IPS-18c (cell line): ENCODE results near the gene STARD5.

Experiments used
- H3K4me3 ChIP-seq: 2 replicates; pipeline ENCODE4 v1.7.0; 2013; ENCODE audit warnings: low read depth, mild to moderate bottlenecking, low read length, moderate library complexity; ENCODE audit not compliant: insufficient read depth
- H3K9me3 ChIP-seq: one replicate; pipeline ENCODE4 v1.6.1; 2013; ENCODE audit warnings: mild to moderate bottlenecking, low read length, moderate library complexity; ENCODE audit not compliant: control insufficient read depth, insufficient read depth

Gene STARD5

DNA sequence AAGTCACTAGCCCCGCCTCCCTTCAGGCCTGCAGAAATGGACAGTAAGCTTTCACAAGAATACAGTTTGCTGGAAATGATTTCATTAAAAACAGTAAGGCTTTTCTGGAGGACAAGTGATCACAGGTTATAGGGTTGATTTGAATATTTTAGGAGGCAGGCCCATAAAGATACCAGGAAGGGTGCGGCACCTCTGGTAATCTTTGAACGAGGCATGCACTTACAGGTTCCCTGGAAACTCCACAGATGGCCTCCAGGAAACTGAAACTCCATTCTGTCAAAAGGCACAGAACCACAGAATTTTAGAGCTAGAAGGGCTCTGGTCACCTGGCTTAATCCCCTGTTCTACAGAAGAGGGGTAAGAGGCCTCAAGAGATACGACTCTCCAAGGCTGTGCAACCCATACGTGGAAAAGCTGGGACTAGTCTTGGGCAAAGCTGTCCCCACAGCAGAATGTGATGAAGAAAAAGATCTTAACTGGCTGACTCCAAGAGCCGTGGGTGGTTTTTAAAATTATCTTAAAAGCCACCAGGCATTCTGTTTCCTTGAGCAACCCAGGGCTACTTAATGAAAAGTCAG lies 1.2 kb downstream of the STARD5 start:
- Histone ChIP-seq H3K9me3 (no peaks in the 10 kb centered on the region), H3K4me3 (no peak overlapping the region)

DNA sequence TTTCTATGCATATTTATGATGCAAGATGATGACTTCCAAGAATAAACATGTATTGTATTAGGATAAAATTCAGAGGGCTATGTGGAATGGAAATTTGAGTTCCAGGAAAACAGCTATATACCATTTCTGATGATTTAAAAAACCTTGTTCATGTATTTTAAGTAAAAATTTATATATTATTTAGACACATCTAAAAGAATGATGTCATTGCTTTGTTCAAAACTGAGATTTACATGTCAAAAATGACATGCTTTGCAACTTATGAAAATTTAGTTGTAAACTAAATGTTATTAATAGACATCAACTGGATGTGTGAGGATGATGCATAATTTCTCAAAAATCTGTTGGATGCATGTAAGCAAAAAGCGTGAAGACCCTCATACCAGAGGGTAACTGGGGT lies 2.3 kb downstream of the STARD5 start:
- Histone ChIP-seq H3K9me3 (no peaks in the 10 kb centered on the region), H3K4me3 (no peak overlapping the region)

DNA sequence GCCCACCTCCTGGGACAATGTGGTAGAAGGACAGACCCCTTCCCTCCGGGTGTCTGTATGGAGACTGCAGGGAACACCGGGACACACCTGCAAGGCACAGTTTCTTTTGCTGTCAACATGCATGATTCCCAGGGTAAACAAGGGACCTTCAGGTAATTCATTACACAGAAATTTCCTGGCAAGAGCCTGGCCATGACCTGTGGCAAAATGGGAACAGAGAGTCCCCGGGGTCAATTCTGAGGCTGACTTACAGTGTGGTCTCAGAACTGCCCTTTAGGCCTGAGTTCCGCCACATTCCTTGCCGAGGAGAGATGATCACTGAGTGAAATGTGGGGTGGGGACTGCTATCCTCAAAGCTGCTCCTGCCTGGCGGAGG lies 6.3 kb downstream of the STARD5 start:
- H3K4me3 ChIP-seq: no peak overlapping the region

DNA sequence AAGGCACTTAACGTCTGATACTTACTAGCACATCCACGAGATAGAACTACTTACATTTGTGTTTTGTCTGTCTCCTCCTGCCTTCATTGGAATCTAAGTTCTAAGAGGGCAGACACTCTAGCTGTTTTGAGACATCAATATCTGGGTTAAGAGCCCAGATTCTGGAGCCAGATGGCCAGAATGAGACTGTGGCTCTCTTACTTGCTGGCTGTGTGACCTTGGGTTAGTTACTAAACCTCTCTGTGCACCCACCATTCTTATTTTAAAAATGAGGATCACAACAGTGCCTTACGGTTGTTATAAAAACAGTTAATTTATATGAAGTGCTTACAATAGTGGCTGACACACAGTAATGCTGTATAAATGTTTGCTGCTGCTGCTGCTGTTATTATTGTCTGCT lies 7.7 kb downstream of the STARD5 start:
- no peak overlapping the region for H3K4me3 ChIP-seq

More for the DNA sequence above, 6.3 kb downstream of the STARD5 start:
- no peaks in the 10 kb centered on the region for H3K9me3 ChIP-seq

DNA sequence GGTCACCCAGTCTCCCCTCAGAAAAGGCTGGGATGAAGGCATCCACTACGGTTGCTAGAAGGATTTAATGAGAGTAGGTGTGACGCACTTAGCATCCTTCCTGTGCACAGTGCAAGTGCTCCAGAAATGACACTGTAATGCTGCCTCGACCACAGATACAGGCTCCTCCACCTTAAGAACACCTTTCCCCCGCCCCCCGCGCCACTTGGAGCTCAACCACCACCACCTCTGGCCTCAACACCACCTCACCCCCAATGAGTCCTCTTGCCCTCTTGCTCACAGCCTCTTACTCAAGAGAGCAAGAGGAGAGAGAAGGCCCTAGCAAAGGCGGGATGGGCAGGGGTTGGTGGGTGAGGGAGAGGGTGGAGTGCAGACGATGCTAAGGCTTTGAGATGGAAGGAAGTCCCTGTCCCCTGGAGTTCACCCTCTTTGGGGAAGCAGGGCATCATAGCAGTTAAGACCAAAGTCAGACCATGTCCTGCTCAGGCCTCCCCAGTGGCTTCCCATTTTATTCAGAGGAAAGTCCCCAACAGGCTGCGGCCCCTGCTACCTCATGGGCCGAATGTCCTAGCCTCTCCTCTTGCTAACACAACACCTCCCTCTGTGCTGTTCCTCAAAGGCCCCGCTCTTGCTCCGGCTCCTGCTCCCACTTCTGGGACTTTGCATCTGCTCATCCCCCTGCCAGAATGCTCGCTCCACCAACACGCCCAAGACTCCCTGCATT lies 8.3 kb downstream of the STARD5 start:
- H3K9me3 ChIP-seq: no peaks in the 10 kb centered on the region
- no peak overlapping the region for H3K4me3 ChIP-seq

More for the DNA sequence above, 7.7 kb downstream of the STARD5 start:
- no peaks in the 10 kb centered on the region for H3K9me3 ChIP-seq

DNA sequence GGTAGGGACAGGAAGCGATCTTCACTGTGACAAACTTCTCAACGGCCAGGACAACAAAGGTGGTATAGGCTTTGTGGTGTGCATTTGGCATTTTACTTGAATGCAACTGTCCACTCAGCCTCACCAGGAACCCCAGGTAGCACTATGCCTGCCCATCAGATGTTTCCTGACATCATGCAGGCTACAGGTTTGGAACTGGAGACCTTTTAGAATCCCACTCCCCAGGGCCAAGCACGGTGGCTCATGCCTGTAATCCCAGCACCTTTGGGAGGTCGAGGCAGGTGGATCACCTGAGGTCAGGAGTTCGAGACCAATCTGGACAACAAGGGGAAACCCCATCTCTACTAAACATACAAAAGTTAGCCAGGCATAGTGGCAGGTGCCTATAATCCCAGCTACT lies 9.6 kb downstream of the STARD5 start:
- H3K9me3 ChIP-seq: no peaks in the 10 kb centered on the region

DNA sequence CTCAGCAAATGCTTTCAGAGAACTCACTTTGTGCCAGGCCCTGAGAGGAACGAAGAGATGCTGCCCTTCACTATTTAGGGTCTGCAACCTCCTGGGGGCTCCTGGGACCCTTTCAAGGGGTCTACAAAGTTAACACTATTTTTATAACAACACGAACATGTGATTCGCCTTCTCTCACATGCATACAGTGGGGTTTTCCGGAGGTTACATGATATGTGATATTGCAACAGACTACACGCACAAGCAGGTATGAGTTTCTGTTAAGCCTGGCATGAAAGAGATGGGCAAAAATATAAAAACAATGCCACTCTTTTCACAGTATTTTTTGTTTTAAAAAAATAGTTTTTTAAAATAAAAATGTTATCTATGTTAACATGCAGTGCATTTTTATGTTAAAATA lies 10.3 kb downstream of the STARD5 start:
- Histone ChIP-seq H3K9me3 (no peaks in the 10 kb centered on the region), H3K4me3 (no peak overlapping the region)

More for the DNA sequence above, 9.6 kb downstream of the STARD5 start:
- H3K4me3 ChIP-seq: no peak overlapping the region

DNA sequence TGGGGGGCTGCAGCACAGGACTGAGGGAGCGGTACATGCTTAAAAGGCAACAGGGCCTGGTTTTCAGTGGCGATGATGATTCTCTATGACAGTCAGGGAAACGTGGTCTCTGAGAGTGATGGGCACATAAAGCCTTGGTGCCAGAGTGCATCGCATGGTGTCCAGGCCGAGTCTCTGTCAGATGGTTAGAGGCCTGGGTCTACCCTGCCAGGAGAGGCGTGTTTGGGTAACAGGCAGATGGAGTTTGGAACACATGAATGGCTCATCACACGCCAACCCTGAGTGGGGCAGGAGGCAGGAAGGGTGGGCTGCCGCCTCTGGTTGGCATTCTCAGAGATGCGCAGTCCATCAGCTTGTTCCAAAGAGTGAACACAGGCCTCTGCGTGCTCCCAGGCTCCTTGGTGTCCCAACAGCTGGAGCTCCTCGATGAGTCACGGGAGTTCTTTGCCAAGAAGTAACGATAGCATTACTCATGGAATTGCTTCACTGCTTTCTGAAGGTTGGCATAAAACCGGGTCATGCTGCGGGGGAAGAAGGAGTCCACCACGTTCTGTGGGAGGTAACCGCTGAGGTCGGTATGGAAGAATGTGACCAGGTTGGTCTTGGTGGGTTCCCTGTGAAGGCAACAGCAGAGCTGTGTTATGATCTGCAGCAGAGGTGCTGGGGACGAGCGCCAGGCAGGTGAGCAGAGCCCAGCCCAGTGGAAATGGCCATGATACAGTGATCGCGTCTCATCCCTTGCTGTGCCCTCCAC lies 11.0 kb downstream of the STARD5 start:
- Histone ChIP-seq H3K4me3 (no peak overlapping the region), H3K9me3 (no peaks in the 10 kb centered on the region)

DNA sequence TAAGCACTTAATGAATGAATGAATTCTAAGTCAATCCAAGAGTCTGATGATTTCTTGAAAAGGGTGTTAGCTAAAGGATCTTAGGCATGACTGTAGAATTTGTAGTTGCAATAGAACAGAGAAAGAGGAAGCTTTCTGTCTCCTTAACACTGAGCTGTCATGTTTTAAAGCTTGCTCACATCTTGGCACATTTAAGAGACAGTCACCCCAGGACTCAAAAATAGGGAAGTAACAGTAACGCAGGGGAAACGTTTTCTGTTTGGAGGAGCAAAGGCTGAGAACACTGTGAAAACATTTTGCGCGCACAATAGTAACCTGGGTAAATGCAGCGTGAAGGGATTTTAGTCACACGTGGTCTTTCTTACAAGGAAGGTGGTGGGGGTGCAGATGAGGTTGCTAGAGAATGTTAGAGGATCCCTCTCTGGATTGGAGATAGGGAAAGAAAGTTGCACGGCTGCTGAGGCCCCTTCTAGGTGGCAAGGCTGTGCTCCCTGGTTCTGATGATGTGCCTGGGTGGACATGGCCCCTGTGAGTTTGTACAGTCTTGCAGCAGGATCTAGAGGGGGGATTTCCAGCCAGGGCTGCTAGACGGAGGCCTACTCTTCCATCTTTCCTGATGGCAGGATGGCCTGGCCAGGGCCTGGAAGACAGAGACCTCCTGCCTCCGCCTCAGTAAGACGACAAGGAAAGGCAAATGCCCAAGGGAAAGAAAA lies 12.0 kb downstream of the STARD5 start:
- H3K4me3 ChIP-seq: no peak overlapping the region
- no peaks in the 10 kb centered on the region for H3K9me3 ChIP-seq

DNA sequence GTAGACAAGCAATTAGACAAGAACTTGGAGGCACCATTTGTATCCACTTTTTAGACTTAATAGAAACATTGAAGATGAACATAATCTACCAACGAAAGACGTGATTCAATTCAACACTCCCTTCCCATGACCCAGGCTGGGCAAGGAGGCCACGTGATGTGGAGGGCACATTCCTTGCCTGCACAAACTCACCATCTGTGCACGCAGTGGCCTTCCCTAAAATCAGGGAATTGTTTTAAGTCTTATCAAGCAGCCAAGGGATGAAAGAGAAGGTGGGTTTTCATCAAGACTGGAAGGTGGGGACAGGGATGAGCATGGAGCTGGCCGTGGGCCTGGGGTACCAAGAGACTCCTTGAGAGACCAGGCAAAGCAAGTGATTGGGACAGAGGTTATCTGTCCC lies 13.5 kb downstream of the STARD5 start:
- Histone ChIP-seq H3K4me3 (no peak overlapping the region), H3K9me3 (no peaks in the 10 kb centered on the region)

DNA sequence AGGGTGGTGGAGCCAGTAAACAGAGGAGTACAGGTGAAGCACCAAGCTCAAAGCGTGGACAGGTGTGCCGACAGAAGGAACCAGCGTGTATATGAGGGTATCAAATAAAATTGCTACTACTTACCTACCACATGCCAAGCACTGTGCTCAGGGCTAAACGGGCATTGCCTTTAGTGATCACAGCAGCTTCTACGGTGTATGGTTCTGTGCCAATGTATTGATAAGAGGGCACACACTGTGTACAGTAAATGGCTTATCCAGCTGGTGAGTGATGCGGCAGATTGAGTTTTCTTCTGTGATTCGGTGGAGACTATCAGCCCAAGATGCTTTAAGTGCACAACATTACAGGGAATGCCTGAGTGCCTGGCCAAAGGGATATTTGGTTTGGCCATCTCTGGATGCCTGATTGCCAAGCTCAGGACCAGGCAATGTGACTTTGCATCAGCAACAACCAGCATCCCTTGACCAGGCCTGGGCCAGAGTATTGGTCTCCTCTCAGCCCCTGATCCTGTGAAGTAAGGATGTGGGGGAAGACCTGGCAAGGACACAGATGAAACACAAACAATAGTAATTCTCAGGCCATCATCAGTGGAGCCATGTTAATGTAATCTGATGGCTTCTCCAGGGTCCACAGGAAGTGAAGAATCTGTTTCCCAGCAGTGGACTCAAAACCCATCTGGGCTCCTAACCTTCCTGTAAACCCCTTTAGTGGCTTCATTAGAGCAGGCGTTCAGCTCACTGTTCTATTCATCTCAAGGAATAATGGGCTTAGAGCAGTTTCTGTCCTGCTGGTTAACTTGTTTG lies 14.1 kb downstream of the STARD5 start:
- H3K9me3 ChIP-seq: no peaks in the 10 kb centered on the region
- H3K4me3 ChIP-seq: no peak overlapping the region

DNA sequence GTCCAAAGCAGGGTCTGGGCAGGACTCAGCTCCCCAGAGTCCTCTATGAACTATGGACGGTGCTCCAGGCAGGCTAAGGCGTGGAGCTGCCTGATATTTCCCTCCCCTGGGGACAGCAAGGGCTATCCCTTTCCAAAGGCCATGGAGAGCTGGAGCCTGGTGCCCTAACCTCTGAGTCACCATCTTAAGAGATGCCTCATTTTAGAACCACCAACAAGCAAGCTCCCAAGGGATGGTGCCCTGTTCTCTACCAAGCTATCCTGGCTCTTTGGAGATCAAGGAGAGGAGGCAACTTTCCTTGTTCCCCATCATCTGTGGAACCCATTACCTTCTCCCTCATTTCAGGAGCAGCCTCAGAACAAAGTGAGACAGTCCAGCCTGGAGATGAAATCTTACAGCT lies 15.7 kb downstream of the STARD5 start:
- H3K4me3 ChIP-seq: no peak overlapping the region
- H3K9me3 ChIP-seq: no peaks in the 10 kb centered on the region

DNA sequence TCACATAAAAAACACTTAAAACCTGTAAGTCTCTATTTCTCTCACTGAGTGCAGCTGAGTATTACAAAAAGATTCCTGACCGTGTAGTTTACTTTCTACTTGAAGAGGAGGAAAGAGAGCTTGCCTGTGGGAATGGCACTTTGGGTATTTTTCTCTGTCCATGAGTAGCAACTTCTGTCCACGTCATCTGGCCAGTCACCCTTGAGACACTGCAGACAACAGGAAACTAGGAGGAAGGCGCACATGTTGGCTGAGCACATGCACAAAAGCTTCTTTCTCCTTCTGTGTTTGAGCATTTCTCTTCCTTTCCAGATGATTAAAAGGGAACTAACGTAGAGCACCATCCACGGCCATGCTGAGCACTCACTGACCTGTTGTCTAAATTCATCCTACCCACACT lies 19.7 kb downstream of the STARD5 start:
- Histone ChIP-seq H3K4me3 (no peak overlapping the region), H3K9me3 (no peaks in the 10 kb centered on the region)

DNA sequence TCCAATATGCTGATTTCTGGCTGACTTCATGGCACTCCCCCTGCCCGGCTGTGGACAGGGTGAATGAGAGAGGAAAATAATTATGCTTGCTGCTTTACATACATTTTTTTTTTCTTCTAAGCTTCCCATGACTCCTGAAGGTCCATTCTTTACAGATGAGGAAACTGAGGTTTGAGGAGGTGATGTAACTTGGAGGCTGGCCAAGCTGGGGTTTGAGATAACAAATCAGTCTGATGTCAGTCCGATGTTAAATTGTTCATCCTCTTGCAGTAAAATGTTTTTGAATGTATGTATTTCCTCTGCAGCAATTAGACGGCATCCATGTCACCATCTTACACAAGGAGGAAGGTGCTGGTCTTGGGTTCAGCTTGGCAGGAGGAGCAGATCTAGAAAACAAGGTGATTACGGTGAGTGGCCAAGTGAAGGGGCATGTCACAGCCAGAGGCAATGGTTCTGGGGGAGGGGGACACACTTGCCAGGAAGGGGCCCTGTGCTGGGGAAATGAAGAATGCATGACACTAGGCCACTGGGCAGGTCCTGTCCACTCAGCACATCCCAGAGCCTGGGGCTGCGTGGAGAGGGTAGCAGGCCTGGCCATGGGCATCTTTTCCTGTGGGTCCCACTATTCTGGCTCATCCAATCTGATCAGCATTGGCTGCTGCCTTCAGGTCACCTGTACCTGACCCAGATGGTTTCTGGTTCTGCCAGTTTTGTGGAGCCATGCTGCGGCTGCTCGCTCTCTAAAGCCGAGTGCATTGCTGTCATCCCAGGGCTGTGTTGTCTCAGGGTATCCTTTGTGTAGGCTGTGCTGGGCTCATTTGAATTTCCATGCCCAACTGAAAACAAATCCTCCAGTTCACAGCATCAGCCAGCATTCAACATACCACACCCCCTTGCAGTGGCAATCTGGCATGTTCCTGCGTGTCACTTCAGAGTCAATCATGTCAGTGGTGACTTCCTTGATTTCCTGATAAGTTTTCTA lies 20.4 kb downstream of the STARD5 start:
- Histone ChIP-seq H3K4me3 (no peak overlapping the region), H3K9me3 (no peaks in the 10 kb centered on the region)

DNA sequence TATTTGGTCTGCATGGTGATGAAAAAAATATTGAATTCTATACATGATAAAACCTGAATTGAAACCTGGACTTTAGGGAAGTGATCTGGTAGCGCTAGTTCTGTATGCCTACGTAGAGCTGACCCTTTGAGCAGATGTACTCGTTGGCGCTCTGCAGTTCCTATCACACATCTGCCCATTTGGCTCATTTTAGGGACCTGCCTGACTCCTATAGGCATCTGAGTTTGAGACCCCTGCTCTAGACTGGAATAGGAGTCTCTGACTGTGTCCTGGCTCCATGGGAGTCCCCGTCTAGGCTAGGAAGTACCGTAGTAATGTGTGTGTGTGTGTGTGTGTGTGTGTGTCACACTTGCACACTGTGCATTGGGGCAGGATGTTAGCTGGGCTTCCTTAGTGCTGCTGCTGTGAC lies 21.2 kb downstream of the STARD5 start:
- no peak overlapping the region for H3K4me3 ChIP-seq
- H3K9me3 ChIP-seq: no peaks in the 10 kb centered on the region

DNA sequence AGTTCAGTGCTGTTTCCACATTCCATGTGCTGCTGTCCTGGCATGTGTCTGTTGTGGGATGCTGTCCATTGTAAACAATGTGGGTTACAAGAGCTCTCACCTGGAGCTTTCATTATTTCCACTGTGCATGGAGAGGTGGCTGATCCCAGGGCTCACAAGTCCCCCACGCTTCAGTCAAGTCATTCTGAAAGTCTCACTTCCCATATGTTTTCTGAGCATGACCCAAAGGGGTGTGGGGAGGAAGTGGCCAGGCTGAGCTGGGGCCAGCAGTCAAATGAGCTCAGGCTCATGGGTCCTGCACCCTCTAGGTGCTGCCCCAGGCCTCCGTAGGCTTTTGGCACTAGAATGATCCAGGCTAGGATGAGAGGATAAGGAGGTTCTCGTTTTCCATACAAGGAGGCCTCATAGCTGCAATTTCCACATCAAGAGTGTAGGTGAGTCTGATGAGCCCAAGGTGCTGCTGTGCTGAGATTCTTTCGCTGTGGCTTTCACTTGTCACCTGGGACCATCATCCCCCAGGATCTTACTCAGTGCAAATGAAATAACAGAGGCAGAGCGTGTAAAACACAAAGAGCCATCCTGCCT lies 22.0 kb downstream of the STARD5 start:
- Histone ChIP-seq H3K9me3 (no peaks in the 10 kb centered on the region), H3K4me3 (no peak overlapping the region)
